Thymus (tissue), 11 donors: ENCODE measurements around the gene HAP1. TPM values are rescaled to one million over a fixed set of nuclear protein-coding genes. Genes with fewer than 3 reads are reported as not detected.
A peak's percentile ranks its signal among the peaks of the same experiment; 100 is the strongest.

Source experiments
- DNase-seq, 9 donors: peaks; one replicate each; pipeline ENCODE4 v3.0.0-alpha.2; 2013; ENCODE audit warnings: low spot score in 9 of 9, low read depth in 6 of 9, missing footprints in 1 of 9
- H3K27ac ChIP-seq, 2 donors: one replicate each; pipeline ENCODE4 v1.5.1; 2013; ENCODE audit warnings: control low read depth in 1 of 2, low read depth in 1 of 2, low read length in 1 of 2, mild to moderate bottlenecking in 1 of 2, moderate library complexity in 1 of 2
- H3K27me3 ChIP-seq, 2 donors: one replicate each; pipeline ENCODE4 v1.5.1; 2013; ENCODE audit warnings: low read length in 1 of 2; ENCODE audit not compliant: control insufficient read depth in 2 of 2, insufficient read depth in 1 of 2
- H3K36me3 ChIP-seq, 2 donors: one replicate each; pipeline ENCODE4 v1.5.1; 2013; ENCODE audit warnings: low read length in 1 of 2, mild to moderate bottlenecking in 1 of 2, moderate library complexity in 1 of 2; ENCODE audit not compliant: control insufficient read depth in 2 of 2, insufficient read depth in 2 of 2
- H3K4me1 ChIP-seq, 2 donors: one replicate each; pipeline ENCODE4 v1.5.1; 2013; ENCODE audit warnings: low read length in 2 of 2; ENCODE audit not compliant: control insufficient read depth in 2 of 2, insufficient read depth in 2 of 2
- H3K4me3 ChIP-seq, 2 donors: one replicate each; pipeline ENCODE4 v1.5.1; 2013; ENCODE audit warnings: low read length in 2 of 2, control low read depth in 1 of 2, mild to moderate bottlenecking in 1 of 2
- H3K9me3 ChIP-seq, 2 donors: one replicate each; pipeline ENCODE4 v1.5.1; 2013; ENCODE audit warnings: low read length in 1 of 2, mild to moderate bottlenecking in 1 of 2; ENCODE audit not compliant: control insufficient read depth in 2 of 2, insufficient read depth in 1 of 2
- WGBS: extraction: QIAGEN DNeasy Blood & Tissue Kit; methylation state at CpG from one replicate; pipeline ENCODE4 v1.1.7; 2013; 5-methylcytosine and 5-hydroxymethylcytosine counted together
- polyA plus RNA-seq: library from polyadenylated mRNA; stranded (reverse); fragments of 200-250 nt; gene quantifications from one replicate; pipeline ENCODE4 v1.2.3, GENCODE V29; 2013
- total RNA-seq: library from RNA; stranded (reverse); fragments of 120-200 nt; gene quantifications from one replicate; pipeline ENCODE4 v1.2.4, GENCODE V29; 2013
- donor health status: healthy.

HAP1 gene
- total and polyA plus RNA-seq, 2 donors: 0.33 to 4.0 TPM

DNA sequence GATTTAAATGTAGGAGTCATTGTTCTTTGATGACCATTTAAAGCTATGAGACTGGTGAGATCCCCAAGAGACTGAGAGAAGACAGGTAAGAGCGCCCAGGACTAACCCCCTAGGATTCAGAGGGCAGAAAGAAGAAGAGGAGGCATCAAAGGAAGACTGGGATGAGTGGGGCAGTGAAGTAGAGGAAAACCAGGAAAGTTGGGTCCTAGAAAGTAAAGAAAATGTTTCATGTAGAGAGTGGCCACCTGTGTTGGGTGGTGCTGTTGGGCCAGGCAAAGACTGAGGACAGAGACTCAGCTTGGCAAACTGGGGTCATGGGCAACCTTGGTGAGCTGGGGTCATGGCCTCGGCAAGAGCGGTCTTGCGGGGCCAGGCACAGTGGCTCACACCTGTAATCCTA lies 1.3 kb upstream of the HAP1 start:
- Histone ChIP-seq H3K27ac (no peak overlapping the region), H3K27me3 (peaks cover 47 to 72% of the 10 kb centered on the region in 2 donors), H3K9me3 (no peaks in the 10 kb centered on the region), H3K4me3 (no peak overlapping the region), H3K36me3 (no peaks in the 10 kb centered on the region), H3K4me1 (peaks cover 0 to 21% of the 10 kb centered on the region in 2 donors)
- WGBS: 94% methylated on average over 4 of the region's 4 CpGs
- DNase-seq: no peak

DNA sequence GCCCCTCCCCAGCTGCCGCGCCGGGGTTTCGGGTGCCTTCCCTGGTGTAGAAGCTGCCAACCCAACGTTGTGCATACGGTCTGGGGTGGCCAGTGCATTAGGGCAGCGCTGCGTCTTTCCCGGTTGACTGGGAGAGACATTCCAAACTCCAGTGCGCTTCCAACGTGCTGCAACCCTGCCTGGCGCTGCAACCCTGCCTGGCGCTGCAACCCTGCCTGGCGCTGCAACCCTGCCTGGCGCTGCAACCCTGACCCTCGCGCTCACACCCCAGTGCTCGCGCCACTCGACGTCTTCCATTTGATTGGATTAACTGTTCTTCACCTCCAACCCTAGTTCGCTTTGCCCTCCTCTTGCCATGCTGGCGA lies 488 bp upstream of the HAP1 start:
- peaks cover 47 to 80% of the 10 kb centered on the region in 2 donors for H3K27me3 ChIP-seq

DNA sequence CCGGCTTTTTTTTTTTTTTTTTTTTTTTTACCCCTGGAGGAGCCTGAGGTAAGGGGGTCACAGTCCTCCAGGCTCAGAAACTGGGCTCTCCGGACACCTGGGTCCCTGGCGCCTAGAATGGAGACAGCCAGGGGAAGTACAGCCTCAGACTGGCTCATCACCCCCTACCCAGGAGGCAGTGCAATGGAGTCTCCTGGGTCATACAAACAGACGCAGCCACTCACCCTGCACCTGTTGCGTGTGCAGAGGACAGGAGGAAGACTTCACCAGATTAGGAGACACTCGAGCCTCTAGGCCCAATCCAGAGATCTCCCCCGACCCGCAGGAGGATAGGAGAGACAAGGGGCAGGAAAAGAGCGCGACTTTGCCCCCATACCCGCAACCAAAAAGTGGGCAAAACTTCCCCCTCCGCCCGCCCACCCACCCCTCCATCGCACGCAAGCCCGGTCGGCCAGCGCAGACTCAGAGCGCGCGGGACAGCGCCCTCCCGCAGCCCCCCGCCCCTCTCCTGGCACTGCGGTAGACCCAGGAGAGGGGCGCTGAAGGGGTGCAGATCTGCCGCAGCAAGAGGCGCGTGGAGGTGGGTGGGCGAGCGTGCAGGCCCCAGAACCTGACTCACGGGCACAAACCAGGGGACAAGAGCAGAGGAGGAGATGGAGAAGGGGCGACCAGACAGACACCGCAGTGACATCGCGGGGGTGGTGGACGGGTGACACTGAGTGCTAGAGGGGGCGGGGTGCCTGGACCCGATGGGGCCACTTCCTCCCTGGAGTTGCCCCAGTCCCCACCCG lies 900 bp downstream of the HAP1 start:
- 18% methylated on average over 40 of the region's 40 CpGs for WGBS
- Histone ChIP-seq H3K4me3 (peak overlapping the region in 1 of 2 donors; percentile 10), H3K36me3 (no peaks in the 10 kb centered on the region), H3K4me1 (peaks cover 0 to 20% of the 10 kb centered on the region in 2 donors), H3K9me3 (no peaks in the 10 kb centered on the region), H3K27me3 (peaks cover 47 to 80% of the 10 kb centered on the region in 2 donors), H3K27ac (no peak overlapping the region)
- no peak for DNase-seq

More for the DNA sequence above, 488 bp upstream of the HAP1 start:
- no peaks in the 10 kb centered on the region for H3K9me3 ChIP-seq
- peak overlapping the region; percentile 10 to 29 for H3K4me3 ChIP-seq
- no peak overlapping the region for H3K27ac ChIP-seq
- DNase-seq: no peak
- no peaks in the 10 kb centered on the region for H3K36me3 ChIP-seq
- 9% methylated on average over 23 of the region's 23 CpGs for WGBS
- H3K4me1 ChIP-seq: peaks cover 0 to 21% of the 10 kb centered on the region in 2 donors

DNA sequence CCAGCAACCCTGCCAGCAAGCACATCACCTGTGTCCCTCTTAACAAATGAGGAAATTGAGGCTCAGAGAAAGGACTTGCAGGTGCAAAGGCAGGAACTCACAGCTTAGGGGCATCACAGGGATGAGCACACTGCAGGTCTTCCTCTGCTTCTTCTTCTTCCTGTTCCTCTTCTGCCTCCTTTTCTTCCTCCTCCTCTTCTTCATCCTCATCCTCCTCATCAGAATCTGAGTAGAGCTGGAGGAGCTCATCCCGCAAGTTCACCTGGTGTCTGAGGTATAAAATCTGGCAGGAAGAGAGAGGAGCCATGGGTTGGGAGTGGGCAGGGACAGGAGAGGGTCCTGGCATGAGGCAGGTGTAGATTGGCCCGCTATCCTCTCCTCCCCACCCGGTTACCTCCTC lies 2.6 kb downstream of the HAP1 start:
- WGBS: 64% methylated on average over 3 of the region's 3 CpGs
- Histone ChIP-seq H3K27ac (no peak overlapping the region), H3K4me3 (no peak overlapping the region), H3K36me3 (no peaks in the 10 kb centered on the region), H3K4me1 (peaks cover 0 to 20% of the 10 kb centered on the region in 2 donors), H3K27me3 (peaks cover 41 to 71% of the 10 kb centered on the region in 2 donors), H3K9me3 (no peaks in the 10 kb centered on the region)
- no peak for DNase-seq

DNA sequence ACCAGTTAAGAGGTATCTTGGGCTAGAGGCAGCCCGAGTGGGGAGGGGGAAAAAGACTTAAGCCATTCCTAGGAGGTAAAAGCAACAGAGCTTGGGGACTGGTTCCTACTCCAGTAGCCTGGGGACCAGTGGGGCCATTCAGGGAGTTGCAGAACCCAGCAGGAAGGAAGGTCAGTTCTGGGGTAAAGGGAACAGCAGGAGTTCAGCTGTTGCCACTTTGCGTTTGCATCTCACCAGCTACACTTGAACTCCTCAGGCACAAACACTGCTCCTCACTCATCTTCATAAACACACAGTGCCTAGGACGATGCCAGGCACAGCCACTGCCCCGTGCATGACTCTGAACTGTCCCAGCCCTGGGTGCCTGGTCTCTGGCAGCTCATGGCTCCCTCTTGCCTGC lies 4.0 kb downstream of the HAP1 start:
- H3K4me3 ChIP-seq: no peak overlapping the region
- DNase-seq: no peak
- peaks cover 0 to 21% of the 10 kb centered on the region in 2 donors for H3K4me1 ChIP-seq
- WGBS: 49% methylated on average over 4 of the region's 4 CpGs
- H3K9me3 ChIP-seq: no peaks in the 10 kb centered on the region
- no peak overlapping the region for H3K27ac ChIP-seq
- H3K36me3 ChIP-seq: no peaks in the 10 kb centered on the region
- peaks cover 32 to 57% of the 10 kb centered on the region in 2 donors for H3K27me3 ChIP-seq

DNA sequence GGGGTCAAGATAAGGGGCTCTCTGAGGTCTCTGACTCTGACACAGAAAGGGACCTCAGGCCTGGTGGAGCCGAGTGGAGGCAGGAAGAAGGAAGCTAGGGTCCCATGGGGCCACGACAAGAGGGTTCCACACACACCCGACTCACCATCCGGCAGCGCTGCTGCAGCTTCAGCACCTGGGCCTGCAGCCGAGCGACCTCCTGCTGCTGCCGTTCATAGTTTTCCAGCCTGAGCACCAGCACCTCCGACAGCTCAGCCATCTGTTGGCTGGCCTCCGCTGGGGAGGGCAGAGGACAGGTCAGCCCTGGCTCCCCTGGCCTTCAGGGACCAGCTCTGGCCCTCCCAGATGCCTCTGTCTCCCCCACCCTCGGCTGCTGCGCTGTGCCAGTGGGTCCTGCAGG lies 6.4 kb downstream of the HAP1 start:
- Histone ChIP-seq H3K4me3 (no peak overlapping the region), H3K9me3 (no peaks in the 10 kb centered on the region), H3K4me1 (peaks cover 0 to 6% of the 10 kb centered on the region in 2 donors), H3K27me3 (peaks cover 10 to 35% of the 10 kb centered on the region in 2 donors), H3K36me3 (no peaks in the 10 kb centered on the region), H3K27ac (no peak overlapping the region)
- DNase-seq: no peak
- 79% methylated on average over 12 of the region's 12 CpGs for WGBS

DNA sequence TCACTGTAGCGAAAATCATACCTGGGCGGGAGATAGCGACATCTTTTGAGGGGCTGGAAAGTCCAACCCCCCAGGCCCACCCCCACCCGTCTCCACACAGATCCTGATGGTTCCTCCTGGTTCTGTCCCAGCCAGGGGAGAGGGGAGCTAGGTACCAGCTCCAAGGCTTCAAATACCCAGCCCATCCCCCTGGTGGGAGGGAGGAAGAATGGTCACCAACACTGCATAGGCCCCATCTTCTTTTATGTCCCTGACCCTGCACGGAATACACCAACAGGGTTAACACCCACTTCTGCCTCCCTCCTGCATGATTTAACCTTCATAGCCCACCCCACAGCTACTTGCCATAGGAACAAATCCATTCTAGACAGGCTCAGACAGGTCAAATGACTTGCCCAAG lies 9.3 kb downstream of the HAP1 start:
- DNase-seq: no peak
- H3K27me3 ChIP-seq: peaks cover 0 to 6% of the 10 kb centered on the region in 2 donors
- H3K4me3 ChIP-seq: no peak overlapping the region
- H3K9me3 ChIP-seq: no peaks in the 10 kb centered on the region
- WGBS: 97% methylated on average over 5 of the region's 5 CpGs
- H3K27ac ChIP-seq: no peak overlapping the region
- no peaks in the 10 kb centered on the region for H3K36me3 ChIP-seq
- H3K4me1 ChIP-seq: peaks cover 0 to 6% of the 10 kb centered on the region in 2 donors

DNA sequence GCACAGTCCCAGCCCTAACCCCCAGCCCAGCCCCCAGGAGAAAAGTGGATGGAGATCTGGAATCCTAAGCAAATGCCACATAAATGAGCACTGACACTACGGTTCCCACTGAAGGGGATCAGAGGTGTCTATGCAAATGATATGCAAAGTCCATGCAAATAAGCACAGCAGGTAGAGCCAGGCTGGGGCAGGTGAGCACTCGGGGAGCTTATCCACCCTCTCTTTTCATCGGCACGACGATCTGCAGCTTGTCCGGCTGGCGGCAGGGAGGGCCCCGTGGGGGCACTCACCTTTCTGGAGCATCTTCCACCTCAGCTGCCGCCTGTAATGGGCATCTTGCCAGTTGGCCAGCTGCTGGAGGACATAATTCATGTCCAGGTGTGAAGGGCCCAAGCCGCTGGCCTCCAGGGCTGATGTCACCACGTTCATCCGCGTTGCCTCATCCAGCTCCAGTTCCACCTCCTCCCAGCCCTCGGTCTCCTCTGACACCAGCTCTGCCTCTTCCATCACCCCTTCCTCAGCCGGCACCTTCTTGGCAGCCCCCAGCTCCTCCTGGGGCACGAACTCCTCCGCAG lies 9.9 kb downstream of the HAP1 start:
- Histone ChIP-seq H3K9me3 (no peaks in the 10 kb centered on the region), H3K36me3 (no peaks in the 10 kb centered on the region), H3K27me3 (peaks cover 0 to 4% of the 10 kb centered on the region in 2 donors), H3K4me3 (no peak overlapping the region), H3K27ac (no peak overlapping the region), H3K4me1 (peaks cover 0 to 6% of the 10 kb centered on the region in 2 donors)
- WGBS: 81% methylated on average over 17 of the region's 17 CpGs
- no peak for DNase-seq

DNA sequence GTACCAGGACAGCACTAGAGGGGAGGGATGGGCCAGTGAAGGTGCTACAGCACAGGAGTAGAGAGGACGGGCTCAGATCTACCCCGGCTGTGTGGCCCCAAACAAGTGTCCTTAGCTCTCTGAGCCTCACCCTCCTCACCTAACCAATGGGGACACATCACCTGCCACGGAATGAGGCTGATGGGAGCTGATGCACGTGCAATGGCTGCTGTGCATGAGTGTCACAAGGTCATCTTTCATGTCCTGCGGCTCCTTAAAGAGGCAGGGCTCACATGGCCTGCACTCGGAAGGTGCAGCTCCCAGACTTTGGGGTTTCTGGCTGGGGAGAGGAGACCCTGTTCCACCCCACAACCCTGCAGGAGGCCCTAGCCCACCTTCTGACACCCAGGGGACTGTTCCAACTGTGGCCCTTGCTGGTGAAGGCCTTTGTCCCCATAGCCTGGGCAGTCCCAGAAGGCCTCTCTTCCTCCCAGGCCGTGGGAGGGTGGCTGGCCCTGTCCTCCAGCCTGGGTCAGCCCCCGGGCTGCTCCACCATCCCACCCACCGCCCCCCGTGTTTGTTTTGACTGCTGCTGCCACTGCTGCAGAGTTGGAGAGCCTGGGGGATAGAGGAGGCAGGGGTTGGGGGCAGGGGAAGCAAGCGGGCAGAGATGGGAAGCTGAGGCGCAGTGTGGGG lies 10.5 kb downstream of the HAP1 start:
- DNase-seq: no peak
- WGBS: 84% methylated on average over 12 of the region's 12 CpGs
- Histone ChIP-seq H3K4me1 (peaks cover 0 to 7% of the 10 kb centered on the region in 2 donors), H3K4me3 (no peak overlapping the region), H3K36me3 (no peaks in the 10 kb centered on the region), H3K27ac (no peak overlapping the region), H3K27me3 (peaks cover 0 to 4% of the 10 kb centered on the region in 2 donors), H3K9me3 (no peaks in the 10 kb centered on the region)
